Muscle layer of duodenum (tissue), 2 donors: ENCODE measurements around the gene MAP1S.
A peak's percentile ranks its signal among the peaks of the same experiment; 100 is the strongest.

Source experiments
- H3K27ac ChIP-seq: one replicate; pipeline ENCODE4 v1.7.0; 2013; ENCODE audit warnings: mild to moderate bottlenecking, low read length
- H3K27me3 ChIP-seq: one replicate; pipeline ENCODE4 v1.7.0; 2013; ENCODE audit warnings: low read depth, mild to moderate bottlenecking, control low read depth, low read length
- H3K36me3 ChIP-seq, 2 donors: one replicate each; pipeline ENCODE4 v1.7.0; 2013; ENCODE audit warnings: low read length in 2 of 2, control low read depth in 1 of 2, mild to moderate bottlenecking in 1 of 2; ENCODE audit not compliant: insufficient read depth in 2 of 2, control insufficient read depth in 1 of 2
- H3K4me1 ChIP-seq, 2 donors: one replicate each; pipeline ENCODE4 v1.7.0; 2013; ENCODE audit warnings: low read length in 2 of 2, mild to moderate bottlenecking in 2 of 2, control low read depth in 1 of 2, moderate library complexity in 1 of 2; ENCODE audit not compliant: insufficient read depth in 2 of 2, control insufficient read depth in 1 of 2
- H3K4me3 ChIP-seq, 2 donors: one replicate each; pipeline ENCODE4 v1.7.0; 2013; ENCODE audit warnings: low read length in 2 of 2, low read depth in 1 of 2, mild to moderate bottlenecking in 1 of 2
- H3K9me3 ChIP-seq, 2 donors: one replicate each; pipeline ENCODE4 v1.7.0; 2013; ENCODE audit warnings: low read length in 2 of 2, control low read depth in 1 of 2, mild to moderate bottlenecking in 1 of 2; ENCODE audit not compliant: control insufficient read depth in 1 of 2
- donor health status: healthy.

MAP1S gene

DNA sequence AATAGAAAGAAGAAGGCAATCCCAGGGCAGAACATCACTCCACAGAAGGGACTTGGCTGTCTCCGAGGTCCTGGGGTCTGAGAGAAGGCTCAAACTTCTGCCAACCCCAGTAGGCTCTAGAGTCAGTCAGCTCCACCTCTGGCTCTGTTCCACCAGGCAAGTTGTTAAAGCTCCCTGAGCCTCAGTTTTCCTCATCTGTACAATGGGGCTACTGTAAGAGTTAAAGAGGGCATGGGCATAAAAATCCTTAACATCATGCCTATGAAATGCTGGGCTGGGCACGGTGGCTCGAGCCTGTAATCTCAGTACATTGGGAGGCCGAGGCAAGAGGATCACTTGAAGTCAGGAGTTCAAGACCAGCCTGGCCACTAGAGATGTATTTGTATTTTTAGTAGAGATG lies 36.2 kb upstream of the MAP1S start:
- Histone ChIP-seq H3K9me3 (no peaks in the 10 kb centered on the region), H3K4me1 (peaks cover 0 to 30% of the 10 kb centered on the region in 2 donors), H3K27me3 (peaks cover 21% of the 10 kb centered on the region), H3K4me3 (no peak overlapping the region), H3K27ac (no peak overlapping the region), H3K36me3 (no peaks in the 10 kb centered on the region)

DNA sequence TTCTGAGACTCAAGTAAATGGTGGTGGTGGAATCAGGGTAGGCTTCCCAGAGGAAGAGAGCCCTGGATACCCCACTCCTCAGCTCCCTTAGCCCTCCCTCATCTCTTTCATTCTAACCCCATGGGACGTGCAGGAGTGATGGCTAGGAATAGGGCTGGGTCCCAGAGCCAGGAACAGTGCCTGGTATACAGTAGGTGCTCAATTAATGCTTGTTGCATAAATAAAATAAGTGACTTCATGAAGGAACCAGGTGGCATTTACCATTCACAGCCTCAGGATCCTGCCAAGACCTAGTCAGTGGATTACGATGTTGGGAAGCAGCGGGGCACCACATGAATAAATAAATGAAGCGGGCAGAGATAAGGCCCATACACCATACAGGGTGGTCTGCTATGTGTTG lies 35.0 kb upstream of the MAP1S start:
- no peak overlapping the region for H3K27ac ChIP-seq
- no peaks in the 10 kb centered on the region for H3K9me3 ChIP-seq
- no peaks in the 10 kb centered on the region for H3K36me3 ChIP-seq
- no peak overlapping the region for H3K4me3 ChIP-seq
- peaks cover 21% of the 10 kb centered on the region for H3K27me3 ChIP-seq
- peaks cover 0 to 35% of the 10 kb centered on the region in 2 donors for H3K4me1 ChIP-seq

DNA sequence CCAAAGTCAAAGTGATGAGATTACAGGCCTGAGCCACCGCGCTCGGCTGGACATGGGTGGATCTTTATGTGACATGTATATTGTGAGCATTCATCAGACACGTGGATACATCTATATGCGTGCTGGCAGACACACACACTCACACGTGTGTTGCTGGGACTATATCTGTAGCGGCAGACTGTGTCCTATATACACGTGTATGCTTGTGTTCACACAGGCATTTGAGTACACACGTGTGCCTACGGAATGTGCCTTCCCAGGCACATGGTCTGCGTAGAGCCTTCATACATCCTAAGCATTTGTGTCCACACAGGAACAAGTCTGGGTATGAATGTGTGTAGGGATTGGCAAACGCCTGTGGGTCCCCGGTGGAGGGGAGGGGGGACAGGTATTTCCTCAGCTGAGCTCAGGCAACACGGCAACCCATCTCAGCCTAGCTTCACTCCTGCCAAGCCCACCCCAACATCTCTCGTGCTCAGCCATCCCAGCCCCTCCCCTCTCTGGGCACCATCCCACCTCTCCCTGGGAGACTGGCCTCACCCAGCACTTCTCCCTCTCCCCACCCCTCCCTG lies 33.7 kb upstream of the MAP1S start:
- Histone ChIP-seq H3K4me1 (peaks cover 0 to 26% of the 10 kb centered on the region in 2 donors), H3K36me3 (no peaks in the 10 kb centered on the region), H3K27me3 (peaks cover 21% of the 10 kb centered on the region), H3K27ac (no peak overlapping the region), H3K4me3 (no peak overlapping the region), H3K9me3 (no peaks in the 10 kb centered on the region)

DNA sequence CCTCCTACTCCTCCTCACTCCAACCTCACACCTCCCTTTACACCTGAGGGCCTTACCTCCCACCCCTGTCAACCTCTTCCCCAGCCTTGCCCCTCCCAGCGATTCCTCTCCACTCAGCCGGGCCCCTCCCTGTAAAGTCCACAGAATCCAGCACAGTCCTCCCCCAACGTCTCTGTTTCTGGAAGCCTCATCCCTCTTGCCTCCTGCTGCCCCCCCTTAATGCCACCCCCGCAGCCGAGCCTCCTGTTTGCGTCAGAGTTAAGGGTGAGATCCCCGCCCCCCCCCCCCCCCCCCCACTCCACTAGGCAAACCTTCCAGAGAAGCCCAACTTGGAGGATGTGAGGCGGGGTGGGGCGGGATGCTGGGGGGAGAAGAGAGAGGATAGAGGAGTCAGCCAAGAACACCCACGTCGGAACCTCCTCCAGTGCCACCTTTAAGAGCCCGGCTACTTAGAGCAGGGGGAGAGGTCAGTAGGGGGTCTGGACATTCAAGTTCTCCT lies 33.2 kb upstream of the MAP1S start:
- peaks cover 0 to 26% of the 10 kb centered on the region in 2 donors for H3K4me1 ChIP-seq
- no peaks in the 10 kb centered on the region for H3K36me3 ChIP-seq
- peaks cover 21% of the 10 kb centered on the region for H3K27me3 ChIP-seq
- no peak overlapping the region for H3K27ac ChIP-seq
- H3K4me3 ChIP-seq, result no peak overlapping the region
- H3K9me3 ChIP-seq, result no peaks in the 10 kb centered on the region

DNA sequence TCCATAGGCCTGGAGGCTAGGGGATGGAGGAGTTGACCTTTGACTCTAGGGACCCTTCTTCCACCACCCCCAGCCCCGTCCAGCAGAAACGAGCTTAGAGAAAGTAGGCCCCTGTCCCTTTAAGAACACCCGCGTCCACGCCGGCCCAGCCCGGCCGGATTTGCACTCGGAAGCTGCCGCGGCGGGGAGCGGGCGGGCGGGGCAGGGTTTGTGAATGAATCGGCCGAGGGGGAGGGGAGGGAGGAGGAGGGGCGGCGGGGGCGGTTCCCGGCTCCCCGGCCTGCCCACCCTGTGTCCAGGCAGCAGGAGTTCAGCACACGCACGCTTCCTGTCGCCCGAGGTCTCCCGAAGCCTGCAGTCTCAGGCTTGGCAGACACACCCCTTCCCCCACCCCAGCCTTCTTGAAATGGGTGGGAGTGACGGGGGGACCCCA lies 32.7 kb upstream of the MAP1S start:
- Histone ChIP-seq H3K4me1 (peaks cover 0 to 26% of the 10 kb centered on the region in 2 donors), H3K36me3 (no peaks in the 10 kb centered on the region), H3K4me3 (no peak overlapping the region), H3K9me3 (no peaks in the 10 kb centered on the region), H3K27me3 (peaks cover 21% of the 10 kb centered on the region), H3K27ac (no peak overlapping the region)

GRCh38 chr19:17687141-17687856 lies 32.0 kb upstream of the MAP1S start:
- H3K36me3 ChIP-seq, result no peaks in the 10 kb centered on the region
- peaks cover 0 to 26% of the 10 kb centered on the region in 2 donors for H3K4me1 ChIP-seq
- H3K4me3 ChIP-seq, result peak overlapping the region in 1 of 2 donors; percentile 17
- H3K27ac ChIP-seq, result no peak overlapping the region
- no peaks in the 10 kb centered on the region for H3K9me3 ChIP-seq
- peaks cover 21% of the 10 kb centered on the region for H3K27me3 ChIP-seq

DNA sequence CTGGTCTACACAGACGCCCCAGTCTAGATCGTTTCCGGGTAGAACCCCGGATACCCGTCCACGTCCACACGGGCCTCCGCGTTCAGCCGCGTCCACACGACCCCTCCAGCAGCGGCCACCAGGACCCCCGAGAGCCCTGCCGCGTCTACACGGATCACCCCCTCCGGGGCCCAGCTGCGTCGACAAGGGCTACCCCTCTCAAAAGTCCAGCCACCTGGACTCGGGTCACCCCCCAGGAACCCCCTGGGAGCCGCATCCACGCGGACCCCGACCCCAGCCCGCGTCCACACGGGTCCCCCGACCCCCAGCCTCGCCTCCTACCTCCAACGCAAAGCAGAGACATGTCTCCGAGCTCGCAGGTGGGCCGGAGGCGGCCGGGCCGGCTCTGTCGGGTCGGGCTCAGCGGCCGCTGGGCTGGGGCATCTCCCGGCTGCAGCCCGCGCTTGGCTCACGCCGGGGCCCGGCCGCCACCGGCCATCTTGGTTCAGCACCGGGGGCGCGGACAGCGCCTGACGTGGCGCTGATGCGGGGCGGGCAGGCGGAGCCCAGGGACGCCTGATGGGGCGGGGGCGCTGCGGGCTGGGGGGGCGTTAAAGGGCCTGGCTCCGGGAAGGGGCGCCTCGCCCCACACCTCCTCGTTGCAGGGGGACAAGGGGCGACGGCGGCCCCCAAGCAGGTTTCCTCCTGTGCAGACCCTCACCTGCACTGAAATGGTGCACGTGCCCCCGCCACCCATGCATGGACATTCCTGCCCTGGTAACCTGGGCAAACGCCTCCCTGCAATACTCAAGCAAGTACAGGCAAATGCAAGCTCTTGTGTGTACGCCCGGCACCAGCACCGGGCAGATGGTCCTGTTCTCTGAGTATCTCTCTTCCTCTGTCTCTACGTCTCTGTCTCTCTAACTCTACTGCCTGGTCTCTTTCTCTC lies 31.2 kb upstream of the MAP1S start, which contains the start of gene UNC13A:
UNC13A (minus strand) TSS at position 498 of the 928 bp plus-strand sequence; CDS start at position 343, 155 bp downstream.
- no peaks in the 10 kb centered on the region for H3K9me3 ChIP-seq
- H3K27me3 ChIP-seq, result peaks cover 21% of the 10 kb centered on the region
- H3K27ac ChIP-seq, result no peak within 1 kb of the TSS
- H3K36me3 ChIP-seq, result no peaks in the 10 kb centered on the region
- peaks cover 0 to 26% of the 10 kb centered on the region in 2 donors for H3K4me1 ChIP-seq
- H3K4me3 ChIP-seq, result peak within 1 kb of the TSS in 1 of 2 donors; percentile 17

DNA sequence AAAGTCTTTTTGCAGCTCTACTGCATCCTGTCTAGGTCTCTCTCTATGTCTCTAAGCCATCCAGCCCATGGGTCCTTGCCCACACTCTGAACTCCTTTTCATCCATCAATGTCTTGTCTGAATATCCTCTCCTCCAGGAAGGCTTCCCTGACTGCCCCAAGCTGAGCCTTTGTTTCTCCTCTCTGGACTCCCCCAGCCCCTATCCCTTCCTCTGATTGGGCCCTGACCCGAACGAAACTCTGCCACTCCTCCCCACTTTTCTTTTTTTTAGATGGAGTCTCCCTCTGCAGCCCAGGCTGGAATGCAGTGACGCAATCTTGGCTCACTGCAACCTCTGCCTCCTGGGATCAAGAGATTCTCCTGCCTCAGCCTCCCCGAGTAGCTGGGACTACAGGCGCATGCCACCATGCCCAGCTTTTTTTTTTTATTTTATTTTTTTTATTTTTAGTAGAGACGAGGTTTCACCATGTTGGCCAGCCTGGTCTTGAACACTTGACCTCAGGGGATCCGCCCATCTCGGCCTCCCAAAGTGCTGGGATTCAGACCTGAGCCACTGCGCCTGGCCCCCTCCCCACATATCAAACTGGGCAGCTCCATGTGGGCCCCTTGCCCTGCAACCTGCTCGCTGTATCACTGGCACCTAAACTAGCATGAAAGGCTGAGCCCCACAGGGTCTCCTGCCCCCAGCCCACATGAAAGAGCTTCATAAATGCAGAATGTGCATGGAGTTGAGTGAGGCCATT lies 30.3 kb upstream of the MAP1S start:
- H3K27me3 ChIP-seq, result peaks cover 18% of the 10 kb centered on the region
- no peak overlapping the region for H3K27ac ChIP-seq
- H3K9me3 ChIP-seq, result no peaks in the 10 kb centered on the region
- no peaks in the 10 kb centered on the region for H3K36me3 ChIP-seq
- H3K4me1 ChIP-seq, result peaks cover 0 to 26% of the 10 kb centered on the region in 2 donors
- no peak overlapping the region for H3K4me3 ChIP-seq

DNA sequence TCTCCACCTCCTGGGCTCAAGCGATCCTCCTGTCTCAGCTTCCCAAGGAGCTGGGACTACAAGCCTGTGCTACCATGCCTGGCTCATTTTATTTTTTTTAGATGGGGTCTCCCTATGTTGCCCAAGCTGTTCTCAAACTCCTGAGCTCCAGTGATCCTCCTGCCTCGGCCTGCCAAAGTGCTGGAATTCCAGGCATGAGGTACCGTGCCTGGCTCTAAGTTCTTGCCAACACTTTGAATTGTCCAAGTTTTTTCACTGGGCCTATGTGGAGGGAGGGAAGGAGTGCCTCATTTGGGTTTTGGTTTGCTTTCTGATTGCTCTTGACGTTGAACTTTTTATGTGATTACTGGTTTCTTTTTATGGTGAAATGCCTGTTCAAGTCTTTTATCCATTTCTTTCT lies 26.7 kb upstream of the MAP1S start:
- Histone ChIP-seq H3K9me3 (no peaks in the 10 kb centered on the region), H3K4me1 (peaks cover 0 to 10% of the 10 kb centered on the region in 2 donors), H3K27ac (no peak overlapping the region), H3K27me3 (peaks cover 4% of the 10 kb centered on the region), H3K36me3 (no peaks in the 10 kb centered on the region), H3K4me3 (no peak overlapping the region)

- H3K27me3 ChIP-seq, result no peaks in the 10 kb centered on the region
- no peaks in the 10 kb centered on the region for H3K9me3 ChIP-seq
- no peak overlapping the region for H3K27ac ChIP-seq
- H3K4me3 ChIP-seq, result no peak overlapping the region
- H3K4me1 ChIP-seq, result no peaks in the 10 kb centered on the region
- no peaks in the 10 kb centered on the region for H3K36me3 ChIP-seq
These were observed 24.1 kb upstream of the MAP1S start for GRCh38 chr19:17695198-17695597.
